ENCODE data around the gene SEC16A. TPM values are rescaled to one million over a fixed set of nuclear protein-coding genes. Genes with fewer than 3 reads are reported as not detected.
"Not testable (repeated sequence)": the region's sequence is repeated elsewhere in the genome, so short reads cannot be mapped to it uniquely, and the experiment has no call there.

Gene SEC16A
- total RNA-seq, 1 donor = 38.4 TPM

DNA sequence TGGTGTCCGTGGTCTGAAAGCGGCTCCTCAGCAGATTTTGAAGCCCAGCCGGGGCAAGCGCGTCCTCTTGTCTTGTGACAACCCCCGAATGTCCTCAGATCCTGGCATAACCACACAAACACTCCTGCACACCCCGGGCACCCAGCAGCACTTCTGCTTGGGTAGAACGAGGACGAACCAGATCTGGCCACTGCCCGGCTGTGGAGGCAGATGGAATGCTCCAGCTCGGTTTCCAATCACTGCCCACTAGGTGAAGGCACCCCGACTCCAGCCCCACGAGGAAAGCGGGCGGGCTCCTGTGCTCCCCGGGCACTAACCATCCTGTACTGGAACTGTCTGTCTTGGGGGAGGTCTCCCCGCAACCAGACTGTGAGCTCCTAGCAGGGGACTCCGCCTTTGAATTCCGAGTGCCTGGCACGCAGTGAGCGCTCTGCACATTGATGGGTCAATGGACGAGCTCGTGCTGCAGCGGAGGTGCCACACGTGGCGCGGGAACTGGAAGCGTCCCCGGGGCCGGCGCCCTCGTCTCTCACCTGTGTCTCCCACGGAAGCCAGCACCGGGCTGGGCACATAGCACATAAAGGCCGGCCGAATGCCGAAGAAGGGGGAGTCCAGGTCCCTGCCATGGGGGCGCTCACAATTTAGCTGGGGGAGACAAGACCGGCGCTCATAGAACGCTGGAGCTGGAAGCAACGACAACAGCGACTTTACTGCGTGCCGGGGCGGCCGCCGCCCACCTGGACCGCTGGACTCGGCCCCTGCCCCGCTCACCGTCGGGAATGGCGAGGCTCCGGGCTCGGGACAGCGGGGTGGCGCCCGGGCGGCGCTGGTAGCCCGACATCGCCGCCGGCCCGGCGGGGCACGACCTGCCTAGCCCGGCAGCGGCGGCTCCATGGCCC is 73.0 kb downstream of the SEC16A start:
- H3K79me2 ChIP-seq (ENCODE audit: insufficient read depth, low read length) = peaks cover 65% of the 10 kb centered on the region
- DNase-seq (ENCODE audit: insufficient read length, low spot score, missing footprints) = peak; percentile 98
- H3K27me3 ChIP-seq (ENCODE audit: insufficient read depth, low read length) = no peaks in the 10 kb centered on the region
- peak overlapping the region; percentile 65 for H3K27ac ChIP-seq (ENCODE audit: low read depth, low read length)
- peak overlapping the region; percentile 63 for H2AFZ ChIP-seq (ENCODE audit: low read length)
- peaks cover 20% of the 10 kb centered on the region for H3K4me1 ChIP-seq (ENCODE audit: insufficient read depth, low read length)
- H4K20me1 ChIP-seq (ENCODE audit: insufficient read depth, low read length) = peaks cover 36% of the 10 kb centered on the region
- TF ChIP-seq, protein P1, sequence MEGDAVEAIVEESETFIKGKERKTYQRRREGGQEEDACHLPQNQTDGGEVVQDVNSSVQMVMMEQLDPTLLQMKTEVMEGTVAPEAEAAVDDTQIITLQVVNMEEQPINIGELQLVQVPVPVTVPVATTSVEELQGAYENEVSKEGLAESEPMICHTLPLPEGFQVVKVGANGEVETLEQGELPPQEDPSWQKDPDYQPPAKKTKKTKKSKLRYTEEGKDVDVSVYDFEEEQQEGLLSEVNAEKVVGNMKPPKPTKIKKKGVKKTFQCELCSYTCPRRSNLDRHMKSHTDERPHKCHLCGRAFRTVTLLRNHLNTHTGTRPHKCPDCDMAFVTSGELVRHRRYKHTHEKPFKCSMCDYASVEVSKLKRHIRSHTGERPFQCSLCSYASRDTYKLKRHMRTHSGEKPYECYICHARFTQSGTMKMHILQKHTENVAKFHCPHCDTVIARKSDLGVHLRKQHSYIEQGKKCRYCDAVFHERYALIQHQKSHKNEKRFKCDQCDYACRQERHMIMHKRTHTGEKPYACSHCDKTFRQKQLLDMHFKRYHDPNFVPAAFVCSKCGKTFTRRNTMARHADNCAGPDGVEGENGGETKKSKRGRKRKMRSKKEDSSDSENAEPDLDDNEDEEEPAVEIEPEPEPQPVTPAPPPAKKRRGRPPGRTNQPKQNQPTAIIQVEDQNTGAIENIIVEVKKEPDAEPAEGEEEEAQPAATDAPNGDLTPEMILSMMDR (IDR thresholded peaks at IDR 0.05; ENCODE audit: extremely low read depth, low read depth, low read length) = no peak
- H3K4me2 ChIP-seq (ENCODE audit: insufficient read depth, low read length) = peak overlapping the region; percentile 95
- no peaks in the 10 kb centered on the region for H3K9me3 ChIP-seq (ENCODE audit: low read depth, low read length)
- peaks cover 51% of the 10 kb centered on the region for H3K36me3 ChIP-seq (ENCODE audit: insufficient read depth, low read length)
- peak overlapping the region; percentile 97 for H3K4me3 ChIP-seq (ENCODE audit: insufficient read depth, low read length)

GRCh38 chr9:136407911-136408310 is 74.9 kb downstream of the SEC16A start:
- TF ChIP-seq, protein P1 (IDR thresholded peaks at IDR 0.05; ENCODE audit: extremely low read depth, low read depth, low read length) = no peak
- peaks cover 46% of the 10 kb centered on the region for H3K79me2 ChIP-seq (ENCODE audit: insufficient read depth, low read length)
- H3K27ac ChIP-seq (ENCODE audit: low read depth, low read length) = no peak overlapping the region
- no peak for DNase-seq (ENCODE audit: insufficient read length, low spot score, missing footprints)
- H4K20me1 ChIP-seq (ENCODE audit: insufficient read depth, low read length) = peaks cover 20% of the 10 kb centered on the region
- no peak overlapping the region for H2AFZ ChIP-seq (ENCODE audit: low read length)
- no peak overlapping the region for H3K4me3 ChIP-seq (ENCODE audit: insufficient read depth, low read length)
- H3K36me3 ChIP-seq (ENCODE audit: insufficient read depth, low read length) = peaks cover 46% of the 10 kb centered on the region
- no peaks in the 10 kb centered on the region for H3K27me3 ChIP-seq (ENCODE audit: insufficient read depth, low read length)
- H3K4me2 ChIP-seq (ENCODE audit: insufficient read depth, low read length) = no peak overlapping the region
- no peaks in the 10 kb centered on the region for H3K9me3 ChIP-seq (ENCODE audit: low read depth, low read length)
- peaks cover 20% of the 10 kb centered on the region for H3K4me1 ChIP-seq (ENCODE audit: insufficient read depth, low read length)

- Histone ChIP-seq H3K36me3 (ENCODE audit: insufficient read depth, low read length) (peaks cover 47% of the 10 kb centered on the region), H4K20me1 (ENCODE audit: insufficient read depth, low read length) (peaks cover 14% of the 10 kb centered on the region), H3K79me2 (ENCODE audit: insufficient read depth, low read length) (peaks cover 39% of the 10 kb centered on the region), H3K4me1 (ENCODE audit: insufficient read depth, low read length) (peaks cover 20% of the 10 kb centered on the region)
- H2AFZ ChIP-seq (ENCODE audit: low read length); H3K4me3 ChIP-seq (ENCODE audit: insufficient read depth, low read length); DNase-seq (ENCODE audit: insufficient read length, low spot score, missing footprints); H3K9me3 ChIP-seq (ENCODE audit: low read depth, low read length); H3K27ac ChIP-seq (ENCODE audit: low read depth, low read length); H3K27me3 ChIP-seq (ENCODE audit: insufficient read depth, low read length); H3K4me2 ChIP-seq (ENCODE audit: insufficient read depth, low read length): not testable (repeated sequence)
Observed at GRCh38 chr9:136407061-136407460, 75.8 kb downstream of the SEC16A start.

- H3K27ac ChIP-seq (ENCODE audit: low read depth, low read length); DNase-seq (ENCODE audit: insufficient read length, low spot score, missing footprints); H3K9me3 ChIP-seq (ENCODE audit: low read depth, low read length); H4K20me1 ChIP-seq (ENCODE audit: insufficient read depth, low read length); H2AFZ ChIP-seq (ENCODE audit: low read length); H3K4me3 ChIP-seq (ENCODE audit: insufficient read depth, low read length); H3K4me1 ChIP-seq (ENCODE audit: insufficient read depth, low read length); H3K4me2 ChIP-seq (ENCODE audit: insufficient read depth, low read length); H3K27me3 ChIP-seq (ENCODE audit: insufficient read depth, low read length): not testable (repeated sequence)
- Histone ChIP-seq H3K79me2 (ENCODE audit: insufficient read depth, low read length) (peaks cover 27% of the 10 kb centered on the region), H3K36me3 (ENCODE audit: insufficient read depth, low read length) (peaks cover 55% of the 10 kb centered on the region)
Observed at GRCh38 chr9:136405904-136406303, 76.9 kb downstream of the SEC16A start.

GRCh38 chr9:136405481-136405880 is 77.4 kb downstream of the SEC16A start:
- H3K4me1 ChIP-seq (ENCODE audit: insufficient read depth, low read length) = peaks cover 12% of the 10 kb centered on the region
- H3K36me3 ChIP-seq (ENCODE audit: insufficient read depth, low read length) = peaks cover 55% of the 10 kb centered on the region
- no peaks in the 10 kb centered on the region for H4K20me1 ChIP-seq (ENCODE audit: insufficient read depth, low read length)
- H3K79me2 ChIP-seq (ENCODE audit: insufficient read depth, low read length) = peaks cover 23% of the 10 kb centered on the region
- H3K4me3 ChIP-seq (ENCODE audit: insufficient read depth, low read length) = no peak overlapping the region
- TF ChIP-seq, protein P1 (IDR thresholded peaks at IDR 0.05; ENCODE audit: extremely low read depth, low read depth, low read length) = no peak
- H3K27ac ChIP-seq (ENCODE audit: low read depth, low read length) = no peak overlapping the region
- no peak for DNase-seq (ENCODE audit: insufficient read length, low spot score, missing footprints)
- no peaks in the 10 kb centered on the region for H3K9me3 ChIP-seq (ENCODE audit: low read depth, low read length)
- no peak overlapping the region for H2AFZ ChIP-seq (ENCODE audit: low read length)
- no peaks in the 10 kb centered on the region for H3K27me3 ChIP-seq (ENCODE audit: insufficient read depth, low read length)
- no peak overlapping the region for H3K4me2 ChIP-seq (ENCODE audit: insufficient read depth, low read length)

All from osteoblast (primary cell).